Trophoblast cell (in vitro differentiated cells and primary cell): ENCODE results near the gene RPL26.

Experiments
- DNase-seq, 2 donors: peaks; one replicate each; pipeline ENCODE4 v3.0.0-alpha.2; 2016
- H2AFZ ChIP-seq: 2 replicates; pipeline ENCODE4 v1.6.1; 2013; ENCODE audit warnings: low read length, moderate library complexity, mild to moderate bottlenecking; ENCODE audit not compliant: insufficient read depth, poor library complexity
- H2AK5ac ChIP-seq: 2 replicates; pipeline ENCODE4 v1.6.1; 2013; ENCODE audit warnings: mild to moderate bottlenecking, low read length
- H2BK120ac ChIP-seq: 2 replicates; pipeline ENCODE4 v1.6.1; 2013; ENCODE audit warnings: low read length, mild to moderate bottlenecking, moderate library complexity; ENCODE audit not compliant: insufficient read depth, poor library complexity
- H2BK12ac ChIP-seq: 2 replicates; pipeline ENCODE4 v1.6.1; 2013; ENCODE audit warnings: mild to moderate bottlenecking, low read length, moderate library complexity
- H2BK5ac ChIP-seq: 2 replicates; pipeline ENCODE4 v1.6.1; 2013; ENCODE audit warnings: low read length, low read depth, moderate library complexity, mild to moderate bottlenecking; ENCODE audit not compliant: poor library complexity
- H3K14ac ChIP-seq: 2 replicates; pipeline ENCODE4 v1.6.1; 2013; ENCODE audit warnings: mild to moderate bottlenecking, low read length
- H3K18ac ChIP-seq: 2 replicates; pipeline ENCODE4 v1.6.1; 2013; ENCODE audit warnings: mild to moderate bottlenecking, low read length
- H3K23ac ChIP-seq: 2 replicates; pipeline ENCODE4 v1.6.1; 2013; ENCODE audit warnings: low read length
- H3K27ac ChIP-seq: 2 replicates; pipeline ENCODE4 v1.5.1; 2013; ENCODE audit warnings: low read depth, mild to moderate bottlenecking, inconsistent platforms, low read length, moderate library complexity
- H3K27me3 ChIP-seq: 2 replicates; pipeline ENCODE4 v1.6.1; 2013; ENCODE audit warnings: inconsistent platforms, mild to moderate bottlenecking, low read length, moderate library complexity; ENCODE audit not compliant: insufficient read depth
- H3K36me3 ChIP-seq, 2 experiments: 1 replicate in 1 of 2; 2 replicates in 1 of 2; pipeline ENCODE4 v1.6.1; 2013; ENCODE audit warnings: low read length in 2 of 2, mild to moderate bottlenecking in 2 of 2, moderate library complexity in 1 of 2; ENCODE audit not compliant: insufficient read depth in 2 of 2, control insufficient read depth in 1 of 2
- H3K4ac ChIP-seq: 2 replicates; pipeline ENCODE4 v1.6.1; 2013; ENCODE audit warnings: low read depth, mild to moderate bottlenecking, low read length, moderate library complexity
- H3K4me1 ChIP-seq, 2 experiments: 1 replicate in 1 of 2; 2 replicates in 1 of 2; pipeline ENCODE4 v1.6.1; 2013; ENCODE audit warnings: low read length in 2 of 2, mild to moderate bottlenecking in 2 of 2, moderate library complexity in 1 of 2; ENCODE audit not compliant: insufficient read depth in 2 of 2, control insufficient read depth in 1 of 2
- H3K4me2 ChIP-seq: 2 replicates; pipeline ENCODE4 v1.6.1; 2013; ENCODE audit warnings: inconsistent platforms, mild to moderate bottlenecking, low read length, moderate library complexity
- H3K4me3 ChIP-seq: 2 replicates; pipeline ENCODE4 v1.5.1; 2013; ENCODE audit warnings: mild to moderate bottlenecking, low read depth, low read length, inconsistent platforms
- H3K79me1 ChIP-seq: one replicate; pipeline ENCODE4 v1.6.1; 2013; ENCODE audit warnings: low read length
- H3K79me2 ChIP-seq: 2 replicates; pipeline ENCODE4 v1.6.1; 2013; ENCODE audit warnings: low read length, mild to moderate bottlenecking; ENCODE audit not compliant: control insufficient read depth, insufficient read depth, poor library complexity
- H3K9ac ChIP-seq: 2 replicates; pipeline ENCODE4 v1.6.1; 2013; ENCODE audit warnings: mild to moderate bottlenecking, low read length
- H3K9me3 ChIP-seq: 2 replicates; pipeline ENCODE4 v1.6.1; 2013; ENCODE audit warnings: low read depth, mild to moderate bottlenecking, control low read depth, inconsistent platforms, low read length; ENCODE audit not compliant: insufficient read depth
- H4K12ac ChIP-seq: 2 replicates; pipeline ENCODE4 v1.6.1; 2013; ENCODE audit warnings: low read depth, mild to moderate bottlenecking, low read length, moderate library complexity
- H4K8ac ChIP-seq: 2 replicates; pipeline ENCODE4 v1.6.1; 2013; ENCODE audit warnings: low read depth, mild to moderate bottlenecking, low read length, moderate library complexity
- H4K91ac ChIP-seq: one replicate; pipeline ENCODE4 v1.6.1; 2013; ENCODE audit warnings: low read depth, mild to moderate bottlenecking, low read length, moderate library complexity
- WGBS: extraction: QIAGEN DNeasy Blood & Tissue Kit; methylation state at CpG from one replicate; pipeline ENCODE4 v1.1.7; 2013; ENCODE audit warnings: missing lambda C conversion rate; ENCODE audit not compliant: insufficient read length, insufficient coverage; ENCODE audit errors: extremely low coverage; 5-methylcytosine and 5-hydroxymethylcytosine counted together

RPL26 gene

GRCh38 chr17:8410883-8411238 is 27.9 kb upstream of the RPL26 start:
- DNase-seq: no peak
- no peak overlapping the region for H2BK120ac ChIP-seq
- H3K79me1 ChIP-seq: no peaks in the 10 kb centered on the region
- H3K4me2 ChIP-seq: no peak overlapping the region
- H3K79me2 ChIP-seq: no peaks in the 10 kb centered on the region
- H3K4me1 ChIP-seq: peaks cover 0 to 3% of the 10 kb centered on the region in 2 experiments
- H2AFZ ChIP-seq: no peak overlapping the region
- no peak overlapping the region for H2BK12ac ChIP-seq
- no peak overlapping the region for H3K27ac ChIP-seq
- no CpG with 5 or more reads among the region's 1 CpG for WGBS
- no peak overlapping the region for H3K4me3 ChIP-seq
- H3K9ac ChIP-seq: no peak overlapping the region
- no peaks in the 10 kb centered on the region for H3K36me3 ChIP-seq
- H4K8ac ChIP-seq: no peak overlapping the region
- no peak overlapping the region for H3K4ac ChIP-seq
- H3K18ac ChIP-seq: no peak overlapping the region
- no peak overlapping the region for H3K14ac ChIP-seq
- no peak overlapping the region for H2BK5ac ChIP-seq
- H2AK5ac ChIP-seq: no peak overlapping the region
- no peaks in the 10 kb centered on the region for H3K27me3 ChIP-seq
- no peaks in the 10 kb centered on the region for H3K9me3 ChIP-seq
- no peak overlapping the region for H4K12ac ChIP-seq
- H4K91ac ChIP-seq: no peak overlapping the region
- H3K23ac ChIP-seq: no peak overlapping the region

DNA sequence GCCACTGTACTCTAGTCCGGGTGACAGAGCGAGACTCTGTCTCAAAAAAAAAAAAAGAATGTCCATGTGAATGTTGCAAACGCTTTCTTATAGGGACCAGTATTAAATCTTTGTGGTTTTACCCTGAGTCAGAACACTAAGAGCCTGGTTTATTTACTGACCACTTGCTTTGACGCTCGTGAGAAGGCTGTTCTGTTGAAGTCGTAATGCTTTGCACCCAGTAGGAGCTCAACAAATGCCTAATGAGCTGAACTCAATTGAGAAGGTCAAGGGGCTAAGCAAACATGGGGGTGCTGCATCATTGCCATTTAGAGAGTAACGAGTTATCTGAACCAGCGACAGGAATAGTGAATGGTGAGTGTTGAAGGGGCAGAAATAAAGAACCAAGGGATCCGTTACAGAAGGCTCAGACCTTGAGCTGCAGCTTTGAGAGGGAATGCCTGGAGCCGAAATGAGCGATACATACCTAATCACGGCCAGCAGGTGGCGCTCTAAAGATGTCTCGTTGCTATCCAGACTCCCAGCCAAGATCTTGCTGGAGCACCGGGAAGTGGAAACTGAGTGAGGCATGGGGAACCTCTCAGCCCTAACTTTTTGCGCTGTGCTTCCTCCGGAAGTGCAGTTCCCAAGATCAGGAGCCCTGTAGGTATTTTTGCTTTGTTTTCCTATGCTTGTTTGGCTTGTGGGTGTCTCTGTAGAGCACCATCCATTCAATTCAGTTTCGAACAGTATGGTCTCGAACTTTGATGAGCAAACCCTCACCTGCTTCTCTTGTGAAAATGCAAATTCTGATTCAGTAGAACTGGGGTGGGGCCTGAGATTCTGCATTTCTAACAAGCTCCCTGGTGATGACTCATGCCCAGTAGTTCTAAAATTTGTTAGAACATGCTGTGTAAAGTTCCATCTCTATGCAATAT is 27.2 kb upstream of the RPL26 start:
- H4K12ac ChIP-seq: no peak overlapping the region
- H3K79me2 ChIP-seq: no peaks in the 10 kb centered on the region
- peak overlapping the region; percentile 23 for H3K4me2 ChIP-seq
- H3K4me3 ChIP-seq: no peak overlapping the region
- no peaks in the 10 kb centered on the region for H3K36me3 ChIP-seq
- H3K79me1 ChIP-seq: no peaks in the 10 kb centered on the region
- peak; percentile 80 to 97 for DNase-seq
- H3K4me1 ChIP-seq: peaks cover 0 to 3% of the 10 kb centered on the region in 2 experiments
- H2BK120ac ChIP-seq: no peak overlapping the region
- no peak overlapping the region for H3K14ac ChIP-seq
- no peak overlapping the region for H3K9ac ChIP-seq
- H2BK12ac ChIP-seq: no peak overlapping the region
- no peak overlapping the region for H3K27ac ChIP-seq
- no peak overlapping the region for H2AFZ ChIP-seq
- H2AK5ac ChIP-seq: no peak overlapping the region
- H3K18ac ChIP-seq: no peak overlapping the region
- no peak overlapping the region for H3K4ac ChIP-seq
- H2BK5ac ChIP-seq: no peak overlapping the region
- H4K8ac ChIP-seq: peak overlapping the region; percentile 30
- H3K23ac ChIP-seq: no peak overlapping the region
- H3K9me3 ChIP-seq: no peaks in the 10 kb centered on the region
- H3K27me3 ChIP-seq: no peaks in the 10 kb centered on the region
- no peak overlapping the region for H4K91ac ChIP-seq
- no CpG with 5 or more reads among the region's 19 CpGs for WGBS

DNA sequence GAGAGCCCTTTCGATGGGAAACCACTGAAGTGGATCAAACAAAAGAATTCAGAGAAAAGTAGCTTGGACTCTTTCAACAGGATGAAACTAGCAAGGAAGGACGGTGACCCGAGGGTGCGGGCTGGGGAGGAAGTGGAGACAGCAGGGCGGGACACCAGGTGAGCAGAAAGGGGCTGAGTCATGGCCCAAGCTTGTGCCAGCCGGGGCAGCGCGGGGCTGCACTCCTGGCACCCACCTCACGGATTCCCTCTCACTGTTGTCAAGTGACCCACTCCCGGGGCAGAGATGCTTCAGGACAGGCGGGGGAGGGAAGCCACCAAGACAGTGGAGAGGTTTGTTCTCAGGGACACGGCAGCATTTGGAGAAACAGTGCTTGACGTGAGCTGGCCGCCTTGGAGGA is 25.4 kb upstream of the RPL26 start:
- Histone ChIP-seq H2AK5ac (no peak overlapping the region), H3K4me1 (peaks cover 0 to 3% of the 10 kb centered on the region in 2 experiments), H3K4ac (no peak overlapping the region), H3K79me1 (no peaks in the 10 kb centered on the region), H4K12ac (no peak overlapping the region), H3K27ac (no peak overlapping the region), H3K27me3 (no peaks in the 10 kb centered on the region), H2AFZ (peak overlapping the region; percentile 1), H3K14ac (no peak overlapping the region), H3K9me3 (no peaks in the 10 kb centered on the region), H3K4me3 (no peak overlapping the region), H3K9ac (no peak overlapping the region), H3K36me3 (no peaks in the 10 kb centered on the region), H3K79me2 (no peaks in the 10 kb centered on the region), H3K18ac (no peak overlapping the region), H4K8ac (no peak overlapping the region), H3K4me2 (no peak overlapping the region), H2BK12ac (no peak overlapping the region), H2BK5ac (no peak overlapping the region), H3K23ac (no peak overlapping the region), H2BK120ac (no peak overlapping the region), H4K91ac (no peak overlapping the region)
- no CpG with 5 or more reads among the region's 14 CpGs for WGBS
- DNase-seq: peak in 1 of 2 donors; percentile 49

DNA sequence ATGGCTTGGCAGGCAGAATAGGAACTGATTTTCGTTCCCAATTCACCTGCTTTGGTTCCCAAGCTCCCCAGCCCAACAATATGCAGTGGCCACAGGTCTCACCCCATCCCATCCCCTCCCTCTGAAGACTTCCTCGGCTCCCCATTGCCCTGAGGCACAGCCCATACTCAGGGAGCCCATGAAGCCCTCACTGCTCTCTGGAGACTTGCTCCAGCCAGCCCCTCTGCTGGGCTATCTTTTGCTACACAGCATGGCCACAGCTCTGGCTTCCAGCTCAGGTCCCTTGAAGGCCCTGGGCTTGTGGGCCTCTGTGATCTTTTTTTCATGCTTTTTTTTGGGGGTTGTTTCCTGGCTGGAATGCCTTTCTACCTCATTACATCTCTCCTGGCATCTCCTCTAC is 23.2 kb upstream of the RPL26 start:
- Histone ChIP-seq H3K4me3 (no peak overlapping the region), H2BK120ac (no peak overlapping the region), H3K27me3 (no peaks in the 10 kb centered on the region), H4K12ac (no peak overlapping the region), H4K8ac (no peak overlapping the region), H3K18ac (no peak overlapping the region), H3K4me1 (peaks cover 0 to 3% of the 10 kb centered on the region in 2 experiments), H3K27ac (no peak overlapping the region), H4K91ac (no peak overlapping the region), H3K79me1 (no peaks in the 10 kb centered on the region), H3K36me3 (no peaks in the 10 kb centered on the region), H3K9ac (no peak overlapping the region), H3K4me2 (no peak overlapping the region), H3K4ac (no peak overlapping the region), H2BK5ac (no peak overlapping the region), H3K9me3 (no peaks in the 10 kb centered on the region), H3K79me2 (no peaks in the 10 kb centered on the region), H3K14ac (no peak overlapping the region), H2BK12ac (no peak overlapping the region), H2AK5ac (no peak overlapping the region), H2AFZ (no peak overlapping the region), H3K23ac (no peak overlapping the region)
- no peak for DNase-seq
- WGBS: no CpG with 5 or more reads among the region's 2 CpGs
